GM12878 (cell line): ENCODE measurements around the gene TCIRG1. TPM values are rescaled to one million over a fixed set of nuclear protein-coding genes. Genes with fewer than 3 reads are reported as not detected.

Source experiments
- ATAC-seq: fragments of 200-7000 bp; cut with Tn5 transposase; 3 replicates; pipeline ENCODE4 v1.9.1; 2020; ENCODE audit warnings: mild to moderate bottlenecking, moderate library complexity
- BruUV-seq: library from RNA; stranded (reverse); fragments of 400-500 nt; replicated peaks from 2 replicates; lab custom pipeline; 2021; lab: Mats Ljungman, UMichigan
- CTCF ChIA-PET: fragments of 300-600 bp; sonication (Branson Sonifier 250); formaldehyde crosslinking; extraction: SDS; loops from one replicate; lab custom pipeline; 2021; ENCODE audit warnings: inconsistent platforms; lab: Yijun Ruan, JAX
- POLR2A ChIA-PET: fragments of 350-600 bp; formaldehyde crosslinking; extraction: SDS; loops from one replicate; lab custom pipeline; 2021; ENCODE audit warnings: inconsistent platforms; lab: Charles Lee
- RAD21 ChIA-PET: fragments of 300-600 bp; sonication (Branson Sonifier 250); formaldehyde crosslinking; loops from one replicate; lab custom pipeline; 2023; ENCODE audit warnings: antibody characterized with exemption; ENCODE audit not compliant: unreplicated experiment; lab: Charles Lee
- SMC1A ChIA-PET: fragments of 300-600 bp; sonication (Branson Sonifier 250); formaldehyde crosslinking; loops from one replicate; lab custom pipeline; 2023; ENCODE audit not compliant: unreplicated experiment, uncharacterized antibody; lab: Charles Lee
- DNase-seq: peaks from one replicate; pipeline ENCODE4 v3.0.0-alpha.2; 2011; ENCODE audit warnings: low read depth, low spot score
- FAIRE-seq: peaks from 3 replicates; lab custom pipeline; 2011; peaks lifted over from hg19 to GRCh38; lab: Jason Lieb, UNC
- H2AFZ ChIP-seq: 2 replicates; pipeline ENCODE4 v1.6.0; 2011; ENCODE audit warnings: low read depth, low read length, control low read depth; ENCODE audit not compliant: control insufficient read depth
- H3K27ac ChIP-seq: 2 replicates; pipeline ENCODE4 v1.5.1; 2011; ENCODE audit warnings: control low read depth; ENCODE audit not compliant: control insufficient read depth, insufficient read depth
- H3K27me3 ChIP-seq, 2 experiments: replicated peaks in 1 of 2; 2 replicates each; pipeline versions ENCODE4 v1.6.0 to v1.6.1; 2011; ENCODE audit warnings: low read length in 1 of 2; ENCODE audit not compliant: control insufficient read depth in 2 of 2, insufficient read depth in 2 of 2
- H3K36me3 ChIP-seq, 2 experiments: 2 replicates each; pipeline ENCODE4 v1.5.1; 2011; ENCODE audit warnings: low read length in 1 of 2; ENCODE audit not compliant: control insufficient read depth in 2 of 2, insufficient read depth in 2 of 2
- H3K4me1 ChIP-seq: 2 replicates; pipeline ENCODE4 v1.6.1; 2011; ENCODE audit warnings: mild to moderate bottlenecking, low read length, moderate library complexity, mixed read lengths; ENCODE audit not compliant: control insufficient read depth, insufficient read depth
- H3K4me2 ChIP-seq: 2 replicates; pipeline ENCODE4 v1.6.0; 2011; ENCODE audit warnings: control low read depth; ENCODE audit not compliant: control insufficient read depth, insufficient read depth
- H3K4me3 ChIP-seq: fragments of 200-600 bp; sonication (generic); 2 replicates; pipeline ENCODE4 v1.5.1; 2016
- H3K79me2 ChIP-seq: 2 replicates; pipeline ENCODE4 v1.6.0; 2011; ENCODE audit warnings: low read length; ENCODE audit not compliant: control insufficient read depth, insufficient read depth
- H3K9ac ChIP-seq: 2 replicates; pipeline ENCODE4 v1.8.0; 2011; ENCODE audit warnings: low read length, control low read depth, mixed read lengths; ENCODE audit not compliant: control insufficient read depth, insufficient read depth
- H3K9me3 ChIP-seq: replicated peaks from 3 replicates; pipeline ENCODE4 v1.5.1; 2011; ENCODE audit warnings: mild to moderate bottlenecking, low read length; ENCODE audit not compliant: control insufficient read depth, insufficient read depth
- H4K20me1 ChIP-seq: 2 replicates; pipeline ENCODE4 v1.6.0; 2011; ENCODE audit not compliant: control insufficient read depth, insufficient read depth
- BCL11A ChIP-seq: IDR thresholded peaks from 2 replicates; pipeline ENCODE4 v1.6.1; 2011; ENCODE audit warnings: low read depth, low read length
- CBFB ChIP-seq: IDR thresholded peaks from 2 replicates; pipeline ENCODE4 v1.6.1; 2016; ENCODE audit warnings: antibody characterized with exemption, low read depth
- CBX5 ChIP-seq: sonication (generic); IDR thresholded peaks from 2 replicates; pipeline ENCODE4 v1.6.1; 2016; ENCODE audit warnings: low read depth, moderate library complexity, mild to moderate bottlenecking, inconsistent platforms
- CEBPB ChIP-seq, 2 experiments: fragments of 150-350 bp in 1 of 2; IDR thresholded peaks; 2 replicates each; pipeline ENCODE4 v1.6.1; 2012 to 2014; ENCODE audit warnings: low read depth in 2 of 2, low read length in 2 of 2, borderline replicate concordance in 1 of 2, inconsistent platforms in 1 of 2
- EGR1 ChIP-seq, 2 experiments: IDR thresholded peaks; 1 replicate in 1 of 2; 2 replicates in 1 of 2; pipeline ENCODE4 v1.6.1; 2011 to 2012; ENCODE audit warnings: low read depth in 2 of 2, low read length in 2 of 2, borderline replicate concordance in 1 of 2, mild to moderate bottlenecking in 1 of 2, moderate library complexity in 1 of 2
- LARP7 ChIP-seq: fragments of 450-650 bp; IDR thresholded peaks from 2 replicates; pipeline ENCODE4 v1.6.1; 2017; ENCODE audit warnings: mild to moderate bottlenecking
- NFIC ChIP-seq: IDR thresholded peaks from 2 replicates; pipeline ENCODE4 v1.6.1; 2012; ENCODE audit warnings: low read depth, mild to moderate bottlenecking, inconsistent platforms, low read length, moderate library complexity
- PAX5 ChIP-seq: IDR thresholded peaks from 2 replicates; pipeline ENCODE4 v1.6.1; 2011; ENCODE audit warnings: low read depth, low read length, borderline replicate concordance
- PAX8 ChIP-seq: fragments of 450-650 bp; IDR thresholded peaks from 2 replicates; pipeline ENCODE4 v1.6.1; 2017; ENCODE audit warnings: mild to moderate bottlenecking, moderate library complexity
- POLR2A ChIP-seq: IDR thresholded peaks from 2 replicates; pipeline ENCODE4 v1.6.1; 2011; ENCODE audit warnings: low read depth, mild to moderate bottlenecking, low read length
- SREBF1 ChIP-seq: IDR thresholded peaks from 2 replicates; pipeline ENCODE4 v1.6.1; 2012; ENCODE audit warnings: mild to moderate bottlenecking, low read length
- TARDBP ChIP-seq: IDR thresholded peaks from 2 replicates; pipeline ENCODE4 v1.6.1; 2016; ENCODE audit warnings: borderline replicate concordance
- TBL1XR1 ChIP-seq: IDR thresholded peaks from 2 replicates; pipeline ENCODE4 v1.6.1; 2012; ENCODE audit warnings: low read depth, low read length, improper control_type of control experiment
- ZSCAN29 ChIP-seq: fragments of 450-650 bp; IDR thresholded peaks from 2 replicates; pipeline ENCODE4 v1.6.1; 2017; ENCODE audit warnings: mild to moderate bottlenecking, moderate library complexity
- WGBS: methylation state at CpG from one replicate; pipeline ENCODE4 v1.1.6; 2016; ENCODE audit warnings: low lambda C conversion rate; ENCODE audit not compliant: insufficient replicate concordance, insufficient coverage; ENCODE audit errors: missing lambda C conversion rate; 5-methylcytosine and 5-hydroxymethylcytosine counted together
- in situ Hi-C: fragments of 300-500 bp; cut with MboI; formaldehyde crosslinking; loops from 9 replicates; pipeline ENCODE4 v1.14.3; 2018; ENCODE audit warnings: mixed read lengths
- intact Hi-C: fragments of 100-400 bp; cut with micrococcal nuclease; formaldehyde crosslinking; loops from one replicate; pipeline ENCODE4 v1.14.2; 2022; ENCODE audit not compliant: unreplicated experiment
- polyA plus RNA-seq, 11 experiments: library from polyadenylated mRNA; depleted of rRNA in 4 of 11; unstranded in 6 of 11; stranded (reverse) in 5 of 11; fragments of >200 nt; fragmentation: Nextera tagmentation in 4 of 11; fragmentation: Illumina TruSeq in 1 of 11; extraction: Ambion mirVana in 4 of 11; extraction: Trizol in 1 of 11; gene quantifications; 1 replicate in 1 of 11; 2 replicates in 10 of 11; pipeline versions ENCODE4 v1.2.1 to v1.2.3, GENCODE V29; 2011 to 2016; ENCODE audit warnings: inconsistent platforms in 2 of 11, missing spikeins in 2 of 11, low read depth in 1 of 11
- total RNA-seq, 4 experiments: library from RNA; depleted of rRNA in 3 of 4; stranded (reverse); fragments of >200 nt in 3 of 4; fragmentation: Illumina TruSeq in 1 of 4; extraction: Trizol in 1 of 4; gene quantifications; 2 replicates each; pipeline versions ENCODE4 v1.2.1 to v1.2.3, GENCODE V29; 2013 to 2021
- TF ChIP-seq, protein P1 (sequence below): fragments of 450-650 bp; IDR thresholded peaks from 2 replicates; pipeline ENCODE4 v1.6.1; 2016; ENCODE audit warnings: mild to moderate bottlenecking, moderate library complexity, borderline replicate concordance
- TF ChIP-seq, protein P2 (sequence below): fragments of 450-650 bp; IDR thresholded peaks from 2 replicates; pipeline ENCODE4 v1.6.1; 2018; ENCODE audit warnings: mild to moderate bottlenecking, low read depth, moderate library complexity; ENCODE audit not compliant: partially characterized antibody

Gene TCIRG1
- total and polyA plus RNA-seq, 10 of the 15 experiments (the other 5 are each of a cell fraction or from before 2014, with no cell fraction given) = 0.76 to 218 (median 87.4) TPM

DNA sequence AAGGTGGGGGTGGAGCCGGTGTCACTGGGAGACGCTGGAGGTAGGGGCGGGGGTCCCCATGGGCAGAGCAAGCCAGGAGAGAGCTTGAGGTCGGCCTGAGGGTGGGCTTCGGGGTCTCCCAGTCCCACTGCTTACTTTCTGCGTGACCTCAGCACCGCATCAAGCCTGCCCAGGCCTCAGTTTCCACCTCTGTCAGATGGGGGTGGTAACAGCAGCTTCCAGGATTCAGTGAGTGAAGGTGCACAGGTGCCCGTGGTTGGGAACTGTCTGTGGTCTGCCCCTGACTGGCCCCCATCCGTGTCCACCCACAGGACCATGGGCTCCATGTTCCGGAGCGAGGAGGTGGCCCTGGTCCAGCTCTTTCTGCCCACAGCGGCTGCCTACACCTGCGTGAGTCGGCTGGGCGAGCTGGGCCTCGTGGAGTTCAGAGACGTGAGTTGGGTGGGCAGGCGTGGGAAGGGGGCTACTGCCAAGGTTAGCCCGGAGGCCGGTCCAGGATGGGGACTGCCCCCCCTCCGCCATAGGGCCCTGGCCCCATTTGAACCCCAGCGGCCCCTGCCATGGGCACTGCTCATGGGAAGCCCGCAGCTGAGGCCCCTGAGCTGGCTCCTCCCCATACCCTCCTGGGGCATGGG is 2.2 kb downstream of the TCIRG1 start:
- peak overlapping the region; percentile 79 for H3K9ac ChIP-seq
- CTCF ChIA-PET = interaction anchor here (0.6 to 1.6 kb wide), 4 partner anchors 10 to 49 kb away, joined by 3 read pairs; partner anchors contain the start of gene NDUFS8
- no peak for DNase-seq

More for the DNA sequence above, 2.2 kb downstream of the TCIRG1 start:
- intact Hi-C loops (no loop called here), in situ Hi-C loops (no loop called here)
- Histone ChIP-seq H2AFZ (no peak overlapping the region; the same call in 1 of the 2 replicates), H3K79me2 (peaks cover 46% of the 10 kb centered on the region), H3K27ac (peak overlapping the region; percentile 91), H3K9me3 (no peaks in the 10 kb centered on the region), H3K4me1 (peaks cover 13% of the 10 kb centered on the region), H3K36me3 (peaks cover 8 to 24% of the 10 kb centered on the region in 2 experiments; a peak in 3 of 4 replicates), H3K4me2 (peak overlapping the region; percentile 84), H3K4me3 (peak overlapping the region; percentile 99)
- ATAC-seq = no peak
- ChIA-PET POLR2A (interaction anchor here (0.6 to 3.4 kb wide), 9 partner anchors 11 to 233 kb away, joined by 3 to 21 read pairs (median 3); partner anchors contain the start of gene NDUFS8), RAD21 (interaction anchor here (1.3 to 4.3 kb wide), 2 partner anchors 10 to 77 kb away, joined by 3 to 23 read pairs; no protein-coding TSS in a partner anchor)
- no TSS peak for BruUV-seq
- 66% methylated on average over 23 of the region's 23 CpGs for WGBS
- TF ChIP-seq, protein P1, sequence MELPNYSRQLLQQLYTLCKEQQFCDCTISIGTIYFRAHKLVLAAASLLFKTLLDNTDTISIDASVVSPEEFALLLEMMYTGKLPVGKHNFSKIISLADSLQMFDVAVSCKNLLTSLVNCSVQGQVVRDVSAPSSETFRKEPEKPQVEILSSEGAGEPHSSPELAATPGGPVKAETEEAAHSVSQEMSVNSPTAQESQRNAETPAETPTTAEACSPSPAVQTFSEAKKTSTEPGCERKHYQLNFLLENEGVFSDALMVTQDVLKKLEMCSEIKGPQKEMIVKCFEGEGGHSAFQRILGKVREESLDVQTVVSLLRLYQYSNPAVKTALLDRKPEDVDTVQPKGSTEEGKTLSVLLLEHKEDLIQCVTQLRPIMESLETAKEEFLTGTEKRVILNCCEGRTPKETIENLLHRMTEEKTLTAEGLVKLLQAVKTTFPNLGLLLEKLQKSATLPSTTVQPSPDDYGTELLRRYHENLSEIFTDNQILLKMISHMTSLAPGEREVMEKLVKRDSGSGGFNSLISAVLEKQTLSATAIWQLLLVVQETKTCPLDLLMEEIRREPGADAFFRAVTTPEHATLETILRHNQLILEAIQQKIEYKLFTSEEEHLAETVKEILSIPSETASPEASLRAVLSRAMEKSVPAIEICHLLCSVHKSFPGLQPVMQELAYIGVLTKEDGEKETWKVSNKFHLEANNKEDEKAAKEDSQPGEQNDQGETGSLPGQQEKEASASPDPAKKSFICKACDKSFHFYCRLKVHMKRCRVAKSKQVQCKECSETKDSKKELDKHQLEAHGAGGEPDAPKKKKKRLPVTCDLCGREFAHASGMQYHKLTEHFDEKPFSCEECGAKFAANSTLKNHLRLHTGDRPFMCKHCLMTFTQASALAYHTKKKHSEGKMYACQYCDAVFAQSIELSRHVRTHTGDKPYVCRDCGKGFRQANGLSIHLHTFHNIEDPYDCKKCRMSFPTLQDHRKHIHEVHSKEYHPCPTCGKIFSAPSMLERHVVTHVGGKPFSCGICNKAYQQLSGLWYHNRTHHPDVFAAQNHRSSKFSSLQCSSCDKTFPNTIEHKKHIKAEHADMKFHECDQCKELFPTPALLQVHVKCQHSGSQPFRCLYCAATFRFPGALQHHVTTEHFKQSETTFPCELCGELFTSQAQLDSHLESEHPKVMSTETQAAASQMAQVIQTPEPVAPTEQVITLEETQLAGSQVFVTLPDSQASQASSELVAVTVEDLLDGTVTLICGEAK = no peak
- TF ChIP-seq PAX8 (no peak), EGR1 (IDR thresholded peaks at IDR 0.05; ENCODE audit: borderline replicate concordance in 1 of 2, low read depth in 2 of 2, low read length in 2 of 2) (no peak), CEBPB (IDR thresholded peaks at IDR 0.05; ENCODE audit: borderline replicate concordance in 1 of 2, low read depth in 2 of 2, low read length in 2 of 2) (no peak), TARDBP (no peak), ZSCAN29 (no peak), POLR2A (no peak), SREBF1 (no peak), PAX5 (no peak), LARP7 (no peak), TBL1XR1 (no peak), CBX5 (no peak), CBFB (no peak), NFIC (no peak), BCL11A (no peak)
- TF ChIP-seq, protein P2, sequence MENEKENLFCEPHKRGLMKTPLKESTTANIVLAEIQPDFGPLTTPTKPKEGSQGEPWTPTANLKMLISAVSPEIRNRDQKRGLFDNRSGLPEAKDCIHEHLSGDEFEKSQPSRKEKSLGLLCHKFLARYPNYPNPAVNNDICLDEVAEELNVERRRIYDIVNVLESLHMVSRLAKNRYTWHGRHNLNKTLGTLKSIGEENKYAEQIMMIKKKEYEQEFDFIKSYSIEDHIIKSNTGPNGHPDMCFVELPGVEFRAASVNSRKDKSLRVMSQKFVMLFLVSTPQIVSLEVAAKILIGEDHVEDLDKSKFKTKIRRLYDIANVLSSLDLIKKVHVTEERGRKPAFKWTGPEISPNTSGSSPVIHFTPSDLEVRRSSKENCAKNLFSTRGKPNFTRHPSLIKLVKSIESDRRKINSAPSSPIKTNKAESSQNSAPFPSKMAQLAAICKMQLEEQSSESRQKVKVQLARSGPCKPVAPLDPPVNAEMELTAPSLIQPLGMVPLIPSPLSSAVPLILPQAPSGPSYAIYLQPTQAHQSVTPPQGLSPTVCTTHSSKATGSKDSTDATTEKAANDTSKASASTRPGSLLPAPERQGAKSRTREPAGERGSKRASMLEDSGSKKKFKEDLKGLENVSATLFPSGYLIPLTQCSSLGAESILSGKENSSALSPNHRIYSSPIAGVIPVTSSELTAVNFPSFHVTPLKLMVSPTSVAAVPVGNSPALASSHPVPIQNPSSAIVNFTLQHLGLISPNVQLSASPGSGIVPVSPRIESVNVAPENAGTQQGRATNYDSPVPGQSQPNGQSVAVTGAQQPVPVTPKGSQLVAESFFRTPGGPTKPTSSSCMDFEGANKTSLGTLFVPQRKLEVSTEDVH = no peak
- TF ChIP-seq, all 136 proteins: peak for 0
- no peaks in the 10 kb centered on the region; the same call in 1 of the 2 replicates for H4K20me1 ChIP-seq
- FAIRE-seq = no peak
- H3K27me3 ChIP-seq = no peaks in the 10 kb centered on the region
- SMC1A ChIA-PET = interaction anchor here (0.8 to 3.0 kb wide), 4 partner anchors 37 to 163 kb away, joined by 3 to 19 read pairs (median 6); no protein-coding TSS in a partner anchor
